Right hindlimb (tissue), 1 donor: ENCODE measurements around the gene IKZF3.
"Not testable (repeated sequence)": the region's sequence is repeated elsewhere in the genome, so short reads cannot be mapped to it uniquely, and the experiment has no call there.

Source experiments
- DNase-seq: peaks from one replicate; pipeline ENCODE4 v3.0.0-alpha.2; 2018

Gene IKZF3

GRCh38 chr17:39754161-39754957, 109.8 kb downstream of the IKZF3 start:
- DNase-seq = peak; percentile 91

GRCh38 chr17:39753514-39754160, 110.5 kb downstream of the IKZF3 start:
- peak; percentile 48 for DNase-seq

GRCh38 chr17:39752241-39752881, 111.8 kb downstream of the IKZF3 start:
- no peak for DNase-seq

GRCh38 chr17:39751637-39752036, 112.5 kb downstream of the IKZF3 start:
- no peak for DNase-seq

GRCh38 chr17:39751016-39751543, 113.0 kb downstream of the IKZF3 start:
- DNase-seq = no peak

GRCh38 chr17:39750131-39751015, 113.7 kb downstream of the IKZF3 start:
- DNase-seq = no peak

- not testable (repeated sequence) for DNase-seq
Measured at GRCh38 chr17:39748444-39749034, 115.6 kb downstream of the IKZF3 start.

- no peak for DNase-seq
Measured at GRCh38 chr17:39747745-39748144, 116.4 kb downstream of the IKZF3 start.

- no peak for DNase-seq
Measured at GRCh38 chr17:39746145-39746461, 118.0 kb downstream of the IKZF3 start.

GRCh38 chr17:39745335-39746144, 118.6 kb downstream of the IKZF3 start:
- DNase-seq = no peak

- no peak for DNase-seq
Measured at GRCh38 chr17:39744836-39745215, 119.3 kb downstream of the IKZF3 start.

- no peak for DNase-seq
Measured at GRCh38 chr17:39744075-39744835, 119.9 kb downstream of the IKZF3 start.

- DNase-seq = no peak
Measured at GRCh38 chr17:39742856-39743436, 121.2 kb downstream of the IKZF3 start.

- DNase-seq = no peak
Measured at GRCh38 chr17:39742126-39742855, 121.8 kb downstream of the IKZF3 start.

- no peak for DNase-seq
Measured at GRCh38 chr17:39740357-39741111, 123.6 kb downstream of the IKZF3 start.

- DNase-seq = no peak
Measured at GRCh38 chr17:39739885-39740356, 124.2 kb downstream of the IKZF3 start.

- no peak for DNase-seq
Measured at GRCh38 chr17:39738983-39739884, 124.9 kb downstream of the IKZF3 start.

GRCh38 chr17:39738568-39738901, 125.6 kb downstream of the IKZF3 start:
- DNase-seq = no peak
